ENCODE measurements around the gene GLB1L2.
"Not testable (repeated sequence)": the region's sequence is repeated elsewhere in the genome, so short reads cannot be mapped to it uniquely, and the experiment has no call there.

Gene GLB1L2

GRCh38 chr11:134331354-134332188 lies at the start of gene GLB1L2:
Gene GLB1L2, plus strand, starts transcription at chr11:134331988. Its CDS starts 74 bp downstream, at chr11:134332062.
- DNase-seq: peak; percentile 76 to 98

GRCh38 chr11:134282121-134283045 lies 49.4 kb upstream of the GLB1L2 start:
- no peak for DNase-seq

GRCh38 chr11:134283461-134284230 lies 48.1 kb upstream of the GLB1L2 start:
- no peak for DNase-seq

- not testable (repeated sequence) for DNase-seq
Measured at GRCh38 chr11:134284349-134284748, 47.4 kb upstream of the GLB1L2 start.

GRCh38 chr11:134287561-134287960 lies 44.2 kb upstream of the GLB1L2 start:
- no peak for DNase-seq

GRCh38 chr11:134288486-134288885 lies 43.3 kb upstream of the GLB1L2 start:
- no peak for DNase-seq

- DNase-seq: no peak
Measured at GRCh38 chr11:134289167-134289566, 42.6 kb upstream of the GLB1L2 start.

- DNase-seq: no peak
Measured at GRCh38 chr11:134289789-134290188, 42.0 kb upstream of the GLB1L2 start.

- no peak for DNase-seq
Measured at GRCh38 chr11:134290646-134291045, 41.1 kb upstream of the GLB1L2 start.

- DNase-seq: no peak
Measured at GRCh38 chr11:134291196-134291595, 40.6 kb upstream of the GLB1L2 start.

GRCh38 chr11:134292661-134293060 lies 39.1 kb upstream of the GLB1L2 start:
- DNase-seq: no peak

- no peak for DNase-seq
Measured at GRCh38 chr11:134293119-134294113, 38.4 kb upstream of the GLB1L2 start.

GRCh38 chr11:134294664-134295063 lies 37.1 kb upstream of the GLB1L2 start:
- DNase-seq: no peak

GRCh38 chr11:134312223-134312622 lies 19.6 kb upstream of the GLB1L2 start:
- DNase-seq: no peak

- DNase-seq: no peak
Measured at GRCh38 chr11:134312807-134313206, 19.0 kb upstream of the GLB1L2 start.

GRCh38 chr11:134313379-134313778 lies 18.4 kb upstream of the GLB1L2 start:
- DNase-seq: no peak

- peak in 1 of 2 experiments; percentile 21 for DNase-seq
Measured at GRCh38 chr11:134313821-134314607, 17.8 kb upstream of the GLB1L2 start.

- no peak for DNase-seq
Measured at GRCh38 chr11:134317103-134317502, 14.7 kb upstream of the GLB1L2 start.

GRCh38 chr11:134321373-134321772 lies 10.4 kb upstream of the GLB1L2 start:
- DNase-seq: not testable (repeated sequence)

- DNase-seq: no peak
Measured at GRCh38 chr11:134322553-134322952, 9.2 kb upstream of the GLB1L2 start.

GRCh38 chr11:134328433-134328832 lies 3.4 kb upstream of the GLB1L2 start:
- DNase-seq: no peak
